Ovary (tissue), 9 donors: ENCODE results near the gene RHOC. TPM values are rescaled to one million over a fixed set of nuclear protein-coding genes. Genes with fewer than 3 reads are reported as not detected.

ENCODE experiments used
- DNase-seq, 5 donors: peaks; one replicate each; pipeline ENCODE4 v3.0.0-alpha.2; 2019 to 2020
- H3K27ac ChIP-seq, 2 donors: fragments of 200-600 bp; one replicate each; pipeline versions ENCODE4 v1.5.1 to v1.8.0; 2019 to 2022
- H3K27me3 ChIP-seq: fragments of 200-600 bp; one replicate; pipeline ENCODE4 v1.8.0; 2022
- H3K36me3 ChIP-seq: fragments of 200-600 bp; sonication (generic); one replicate; pipeline ENCODE4 v1.5.1; 2019
- H3K4me1 ChIP-seq: one replicate; pipeline ENCODE4 v1.8.1; 2013; ENCODE audit warnings: mild to moderate bottlenecking, moderate library complexity; ENCODE audit not compliant: insufficient read depth
- H3K4me3 ChIP-seq: fragments of 200-600 bp; sonication (generic); one replicate; pipeline ENCODE4 v1.5.1; 2017
- H3K9me3 ChIP-seq, 2 donors: fragments of 200-600 bp in 1 of 2; sonication (generic) in 1 of 2; one replicate each; pipeline versions ENCODE4 v1.5.1 to v1.8.1; 2013 to 2019; ENCODE audit warnings: mild to moderate bottlenecking in 1 of 2, moderate library complexity in 1 of 2
- CTCF ChIP-seq, 3 donors: fragments of 450-650 bp in 2 of 3; fragments of 200-600 bp in 1 of 3; IDR thresholded peaks; one replicate each; pipeline versions ENCODE4 v1.5.1 to v1.8.0; 2016 to 2022; ENCODE audit warnings: antibody characterized with exemption in 3 of 3, mild to moderate bottlenecking in 1 of 3
- EP300 ChIP-seq: sonication (generic); formaldehyde crosslinking; IDR thresholded peaks from one replicate; pipeline ENCODE4 v1.6.1; 2017; ENCODE audit warnings: antibody characterized with exemption
- POLR2A ChIP-seq: fragments of 450-650 bp; IDR thresholded peaks from one replicate; pipeline ENCODE4 v1.6.1; 2017; ENCODE audit warnings: antibody characterized with exemption, mild to moderate bottlenecking, moderate library complexity
- WGBS, 3 donors: extraction: QIAGEN DNeasy Blood & Tissue Kit in 1 of 3; methylation state at CpG; one replicate each; pipeline versions ENCODE4 v1.1.5 to v1.1.7; 2013 to 2017; 5-methylcytosine and 5-hydroxymethylcytosine counted together
- intact Hi-C, 4 donors: fragments of 100-400 bp; cut with DNase I; formaldehyde crosslinking; loops; one replicate each; pipeline versions ENCODE4 v1.11.0 to v1.15.1; 2022 to 2023
- polyA plus RNA-seq, 2 donors: library from polyadenylated mRNA; stranded (reverse); fragments of 200-250 nt in 1 of 2; fragments of 350-450 nt in 1 of 2; fragmentation: Illumina TruSeq in 1 of 2; extraction: RNeasy Lipid Tissue Mini Kit (QIAGEN cat#74804) in 1 of 2; gene quantifications; one replicate each; pipeline ENCODE4 v1.2.3, GENCODE V29; 2013 to 2014
- total RNA-seq, 7 donors: library from RNA; depleted of rRNA in 2 of 7; stranded (reverse); fragments of >200 nt in 2 of 7; fragmentation: NEBNext Ultra II Directional in 3 of 7; extraction: Animal tissue kit (Norgen Biotek cat#: 25700) in 3 of 7; gene quantifications; one replicate each; pipeline versions ENCODE4 v1.1.0 to v1.2.4, GENCODE V29; 2016 to 2023
- donor health status: DM: no; HTN: no; CAD: no; lungs with moderate emphysema.
- donor health status: DM: no; HTN: no; CAD: no.
- donor health status: Bipolar disorder and iron deficiency.
- donor health status: DM: yes; HTN: yes; CAD: no.
- donor health status: DM: no; HTN: no; CAD: no.
- donor health status: DM: yes; HTN: yes; CAD: no.

RHOC gene
- total and polyA plus RNA-seq, 9 donors: 177 to 308 (median 214) TPM

- TF ChIP-seq EP300 (no peak), POLR2A (no peak), CTCF (IDR thresholded peaks at IDR 0.05) (no peak)
- Histone ChIP-seq H3K4me3 (no peak overlapping the region), H3K4me1 (peaks cover 4% of the 10 kb centered on the region), H3K36me3 (no peaks in the 10 kb centered on the region), H3K9me3 (no peaks in the 10 kb centered on the region), H3K27me3 (no peaks in the 10 kb centered on the region), H3K27ac (peak overlapping the region in 1 of 2 donors; percentile 96)
- intact Hi-C loops: loop anchor here in 2 of 4 donors (2.0 to 5.0 kb wide), 2 partner anchors 34 to 54 kb away; partner anchors contain the start of genes CAPZA1 (in 1 of the 2), RHOC (in 1 of the 2) and ST7L (in 1 of the 2)
- WGBS, 3 donors: 70 to 78% (median 74%) methylated on average over 1 of the region's 1 CpG
- no peak for DNase-seq
Measured at GRCh38 chr1:112672842-112673241, 34.1 kb downstream of the RHOC start.

- Histone ChIP-seq H3K4me3 (no peak overlapping the region), H3K4me1 (peaks cover 4% of the 10 kb centered on the region), H3K9me3 (no peaks in the 10 kb centered on the region), H3K36me3 (no peaks in the 10 kb centered on the region), H3K27ac (peak overlapping the region in 1 of 2 donors; percentile 8), H3K27me3 (no peaks in the 10 kb centered on the region)
- intact Hi-C loops: loop anchor here in 2 of 4 donors (2.0 to 5.0 kb wide), 2 partner anchors 35 to 53 kb away; partner anchors contain the start of genes CAPZA1 (in 1 of the 2), RHOC (in 1 of the 2) and ST7L (in 1 of the 2)
- no peak for DNase-seq
- TF ChIP-seq CTCF (IDR thresholded peaks at IDR 0.05): no peak
- TF ChIP-seq EP300: no peak
- TF ChIP-seq POLR2A: no peak
- WGBS, 3 donors: 12 to 26% (median 21%) methylated on average over 2 of the region's 2 CpGs
Measured at GRCh38 chr1:112672009-112672408, 34.9 kb downstream of the RHOC start.

- no peaks in the 10 kb centered on the region for H3K9me3 ChIP-seq
- H3K4me3 ChIP-seq: no peak overlapping the region
- H3K4me1 ChIP-seq: no peaks in the 10 kb centered on the region
- WGBS, 3 donors: 82 to 94% (median 90%) methylated on average over 2 of the region's 2 CpGs
- H3K27ac ChIP-seq: no peak overlapping the region
- intact Hi-C loops: no loop called here
- no peak for DNase-seq
- no peak for TF ChIP-seq CTCF (IDR thresholded peaks at IDR 0.05)
- no peak for TF ChIP-seq EP300
- TF ChIP-seq POLR2A: no peak
- no peaks in the 10 kb centered on the region for H3K27me3 ChIP-seq
- H3K36me3 ChIP-seq: no peaks in the 10 kb centered on the region
Measured at GRCh38 chr1:112666946-112667345, 40.0 kb downstream of the RHOC start.

GRCh38 chr1:112665857-112666256 is 41.1 kb downstream of the RHOC start:
- no peak overlapping the region for H3K27ac ChIP-seq
- TF ChIP-seq POLR2A (no peak), EP300 (no peak), CTCF (IDR thresholded peaks at IDR 0.05) (no peak)
- intact Hi-C loops: no loop called here
- H3K36me3 ChIP-seq: no peaks in the 10 kb centered on the region
- no peak for DNase-seq
- no peaks in the 10 kb centered on the region for H3K4me1 ChIP-seq
- H3K4me3 ChIP-seq: no peak overlapping the region
- WGBS, 3 donors: 81 to 87% (median 84%) methylated on average over 3 of the region's 3 CpGs
- H3K27me3 ChIP-seq: no peaks in the 10 kb centered on the region
- no peaks in the 10 kb centered on the region for H3K9me3 ChIP-seq
